Subcutaneous adipose tissue (tissue), 4 donors: ENCODE results near the gene HMG20B. TPM values are rescaled to one million over a fixed set of nuclear protein-coding genes. Genes with fewer than 3 reads are reported as not detected.

Experiments used
- CTCF ChIP-seq: fragments of 450-650 bp; IDR thresholded peaks from one replicate; pipeline ENCODE4 v1.5.1; 2016; ENCODE audit warnings: low read depth, mild to moderate bottlenecking, control low read depth, antibody characterized with exemption, moderate library complexity
- total RNA-seq, 4 donors: library from RNA; depleted of rRNA; stranded (reverse); fragments of >200 nt; gene quantifications; one replicate each; pipeline ENCODE4 v1.1.0, GENCODE V29; 2016

Gene HMG20B
- total RNA-seq, 4 donors from 2014 or later, result 51.4 to 124 (median 102) TPM

GRCh38 chr19:3608079-3608641 lies 35.4 kb downstream of the HMG20B start:
- TF ChIP-seq CTCF, result no peak

DNA sequence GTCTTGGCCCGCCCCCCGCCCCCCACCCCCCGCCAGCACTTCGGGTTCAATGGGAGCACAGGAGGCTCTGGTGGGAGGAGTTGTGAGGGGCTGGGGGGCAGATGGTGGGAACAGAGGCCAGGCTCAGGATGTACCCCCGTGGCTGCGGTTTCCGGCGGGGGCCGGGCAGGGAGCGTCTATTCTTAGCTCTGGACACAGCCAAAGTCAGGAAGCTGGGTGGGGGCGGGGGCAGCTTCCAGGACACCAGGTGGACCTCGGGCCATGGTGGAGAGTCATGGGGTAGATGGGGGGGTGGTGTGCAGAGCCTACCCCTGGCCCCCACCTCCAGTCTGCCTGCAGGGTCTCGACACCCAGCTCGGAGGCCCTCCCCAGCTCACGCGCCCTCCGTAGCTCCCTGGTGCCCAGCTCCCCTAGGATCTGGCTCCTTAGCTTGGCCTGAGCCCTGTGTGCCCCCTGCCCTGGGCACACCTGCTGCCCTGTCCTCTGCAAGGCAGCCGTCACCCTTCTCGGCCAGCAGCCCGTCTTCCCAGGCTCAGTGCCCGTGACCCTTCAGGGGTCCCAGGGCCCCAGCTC lies 36.1 kb downstream of the HMG20B start:
- no peak for TF ChIP-seq CTCF

GRCh38 chr19:3609779-3610719 lies 37.3 kb downstream of the HMG20B start:
- no peak for TF ChIP-seq CTCF

- TF ChIP-seq CTCF, result no peak
These were observed 38.3 kb downstream of the HMG20B start for GRCh38 chr19:3610745-3611717.

DNA sequence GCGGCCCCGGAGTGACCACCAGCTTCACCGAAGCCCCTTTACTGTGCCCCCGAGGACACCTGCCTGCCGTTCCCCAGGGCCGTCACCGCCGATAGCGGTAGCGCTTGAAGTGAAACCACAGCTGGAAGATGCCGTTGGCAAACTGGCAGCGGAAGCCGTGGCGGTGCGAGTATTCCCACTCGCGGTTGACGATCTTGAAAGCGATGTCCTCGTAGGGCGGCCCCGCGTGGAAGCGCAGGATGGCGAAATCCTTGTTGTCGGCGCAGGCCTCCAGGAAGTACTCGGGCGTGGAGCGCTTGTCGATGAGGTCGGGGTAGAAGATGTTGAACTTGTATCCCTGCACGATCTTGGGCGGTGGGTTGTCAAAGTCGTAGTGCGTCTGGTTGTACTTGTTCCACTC lies 39.1 kb downstream of the HMG20B start:
- TF ChIP-seq CTCF, result no peak

- TF ChIP-seq CTCF, result no peak
These were observed 39.6 kb downstream of the HMG20B start for GRCh38 chr19:3612330-3612729.
